GM06990 (cell line): ENCODE results near the gene PSD.
A peak's percentile ranks its signal among the peaks of the same experiment; 100 is the strongest.

Experiments
- DNase-seq: peaks from one replicate; pipeline ENCODE4 v3.0.0-alpha.2; 2011; ENCODE audit not compliant: insufficient read length; ENCODE audit errors: extremely low read depth
- H3K27me3 ChIP-seq: replicated peaks from 2 replicates; pipeline ENCODE4 v1.6.0; 2011; ENCODE audit warnings: low read length; ENCODE audit not compliant: control insufficient read depth, insufficient read depth
- H3K36me3 ChIP-seq: 2 replicates; pipeline ENCODE4 v1.5.1; 2011; ENCODE audit warnings: low read length; ENCODE audit not compliant: control insufficient read depth, insufficient read depth
- H3K4me3 ChIP-seq: replicated peaks from 2 replicates; pipeline ENCODE4 v1.5.1; 2011; ENCODE audit warnings: low read depth, mild to moderate bottlenecking, control low read depth, low read length
- TF ChIP-seq, protein P1 (sequence below): IDR thresholded peaks from 2 replicates; pipeline ENCODE4 v1.5.1; 2011; ENCODE audit warnings: low read length, control low read depth, mild to moderate bottlenecking, inconsistent platforms; ENCODE audit not compliant: insufficient read depth, poor library complexity, severe bottlenecking

PSD gene

DNA sequence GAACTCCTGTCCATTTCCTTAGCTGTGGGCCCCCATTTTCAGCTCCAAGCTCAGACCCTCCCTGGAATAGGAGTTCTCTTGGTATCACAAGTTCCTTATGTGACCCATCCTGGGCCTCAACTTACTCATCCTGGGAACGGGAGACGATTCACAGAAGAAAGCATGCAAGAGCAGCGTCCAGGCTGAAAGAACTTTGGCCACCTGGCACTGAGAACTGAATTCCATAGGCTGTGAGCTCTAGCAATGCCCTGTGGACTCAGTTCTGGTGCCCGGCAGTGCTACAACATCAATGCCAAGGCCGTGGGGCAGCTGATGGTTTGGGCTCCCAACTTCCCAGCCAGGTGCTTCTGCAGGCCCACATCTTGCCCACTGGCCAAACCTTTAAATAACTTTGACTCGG is 17.7 kb upstream of the PSD start:
- Histone ChIP-seq H3K4me3 (peak overlapping the region; percentile 56), H3K27me3 (no peaks in the 10 kb centered on the region), H3K36me3 (no peaks in the 10 kb centered on the region)
- no peak for DNase-seq
- TF ChIP-seq, protein P1, sequence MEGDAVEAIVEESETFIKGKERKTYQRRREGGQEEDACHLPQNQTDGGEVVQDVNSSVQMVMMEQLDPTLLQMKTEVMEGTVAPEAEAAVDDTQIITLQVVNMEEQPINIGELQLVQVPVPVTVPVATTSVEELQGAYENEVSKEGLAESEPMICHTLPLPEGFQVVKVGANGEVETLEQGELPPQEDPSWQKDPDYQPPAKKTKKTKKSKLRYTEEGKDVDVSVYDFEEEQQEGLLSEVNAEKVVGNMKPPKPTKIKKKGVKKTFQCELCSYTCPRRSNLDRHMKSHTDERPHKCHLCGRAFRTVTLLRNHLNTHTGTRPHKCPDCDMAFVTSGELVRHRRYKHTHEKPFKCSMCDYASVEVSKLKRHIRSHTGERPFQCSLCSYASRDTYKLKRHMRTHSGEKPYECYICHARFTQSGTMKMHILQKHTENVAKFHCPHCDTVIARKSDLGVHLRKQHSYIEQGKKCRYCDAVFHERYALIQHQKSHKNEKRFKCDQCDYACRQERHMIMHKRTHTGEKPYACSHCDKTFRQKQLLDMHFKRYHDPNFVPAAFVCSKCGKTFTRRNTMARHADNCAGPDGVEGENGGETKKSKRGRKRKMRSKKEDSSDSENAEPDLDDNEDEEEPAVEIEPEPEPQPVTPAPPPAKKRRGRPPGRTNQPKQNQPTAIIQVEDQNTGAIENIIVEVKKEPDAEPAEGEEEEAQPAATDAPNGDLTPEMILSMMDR: no peak

DNA sequence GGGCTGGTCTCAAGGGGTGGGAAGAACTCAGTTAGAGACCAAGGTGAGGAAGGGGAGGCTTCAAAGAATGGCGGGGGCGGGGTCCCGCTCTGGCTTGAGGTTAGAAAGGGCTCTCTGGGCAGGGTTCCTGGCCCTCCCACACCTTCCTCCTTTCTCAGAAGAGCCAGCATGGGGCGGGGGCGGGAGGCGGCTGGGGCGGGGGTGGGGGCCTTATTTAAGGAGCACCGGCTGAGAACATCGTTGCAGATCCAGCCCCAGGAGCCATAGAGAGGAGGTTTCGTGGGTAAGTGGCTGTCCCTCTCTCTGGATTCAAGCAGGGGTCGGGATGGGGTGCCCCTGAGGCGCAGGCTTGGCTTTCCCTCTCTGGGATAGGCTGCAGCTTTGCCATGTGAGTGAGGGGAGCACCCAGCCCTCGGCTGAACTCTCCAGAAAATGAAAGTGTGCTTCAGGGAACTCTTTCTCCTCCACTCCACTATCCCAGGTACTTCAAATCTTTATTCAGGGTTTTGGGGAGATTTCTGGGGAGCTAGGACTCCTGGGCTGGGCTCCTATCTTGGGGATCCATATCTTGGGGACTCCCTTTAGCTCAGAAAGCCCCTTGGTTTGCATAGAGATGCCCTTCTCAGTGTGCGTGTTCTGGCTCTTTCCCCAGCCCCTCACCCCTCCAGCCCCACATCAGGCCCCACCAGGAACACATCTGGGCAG is 17.1 kb upstream of the PSD start:
- TF ChIP-seq, protein P1: no peak
- DNase-seq: no peak
- H3K4me3 ChIP-seq: peak overlapping the region; percentile 56
- H3K27me3 ChIP-seq: no peaks in the 10 kb centered on the region
- H3K36me3 ChIP-seq: no peaks in the 10 kb centered on the region

DNA sequence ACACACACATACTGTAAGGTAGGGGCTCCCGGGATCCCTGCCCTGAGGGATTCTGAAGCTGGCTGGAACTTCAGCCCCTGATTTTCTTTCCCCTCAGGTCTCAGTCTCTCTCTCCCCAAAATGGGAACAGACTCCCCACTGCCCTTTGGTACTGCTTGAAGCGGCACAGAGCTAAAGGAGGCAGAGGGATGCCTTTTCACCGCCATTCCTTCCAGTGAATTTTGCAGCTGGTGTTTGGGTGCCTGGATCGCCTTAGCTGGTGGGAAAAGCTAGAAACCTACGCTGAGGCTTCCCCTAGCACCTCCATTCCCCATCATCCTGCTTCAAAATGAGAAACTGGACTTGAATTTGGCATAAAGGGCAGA is 16.5 kb upstream of the PSD start:
- Histone ChIP-seq H3K36me3 (no peaks in the 10 kb centered on the region), H3K4me3 (no peak overlapping the region), H3K27me3 (no peaks in the 10 kb centered on the region)
- TF ChIP-seq, protein P1: no peak
- DNase-seq: no peak

DNA sequence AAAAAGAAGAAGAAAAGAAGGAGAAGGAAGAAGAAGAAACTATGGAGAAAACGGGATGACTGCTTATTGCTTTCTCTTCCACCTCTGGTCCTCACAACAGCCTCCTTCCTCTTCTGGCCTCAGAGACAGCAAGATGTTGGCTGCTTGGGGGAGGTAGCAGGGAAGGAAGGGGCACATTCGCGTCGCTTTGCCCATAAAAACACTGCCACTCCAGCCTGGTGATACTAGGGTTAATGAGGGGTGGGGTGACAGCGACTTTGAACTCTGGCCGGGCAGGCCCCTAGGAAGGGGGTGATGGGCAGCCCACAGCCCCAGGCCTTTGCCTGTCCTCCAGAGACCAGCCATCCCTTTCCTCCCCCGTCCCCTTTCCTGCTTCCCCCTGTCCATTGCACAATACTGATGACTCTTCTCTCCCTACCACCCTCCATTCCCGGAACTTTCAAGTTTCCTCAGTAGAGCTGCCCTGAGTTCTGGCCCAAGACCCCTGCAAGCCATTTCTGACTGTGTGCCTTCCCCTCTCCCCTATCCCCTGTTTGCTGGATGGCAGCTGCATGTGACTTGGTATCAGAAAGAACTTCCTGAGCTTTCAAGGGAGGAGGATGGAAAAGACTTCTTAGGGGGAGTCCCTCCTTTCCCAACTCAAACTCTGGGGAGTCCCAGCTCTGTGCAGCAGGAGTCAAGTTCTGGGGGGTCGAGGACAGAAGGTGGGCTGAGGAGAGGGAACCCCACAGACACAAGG is 16.0 kb upstream of the PSD start:
- Histone ChIP-seq H3K36me3 (no peaks in the 10 kb centered on the region), H3K4me3 (no peak overlapping the region), H3K27me3 (no peaks in the 10 kb centered on the region)
- DNase-seq: no peak
- TF ChIP-seq, protein P1: no peak

DNA sequence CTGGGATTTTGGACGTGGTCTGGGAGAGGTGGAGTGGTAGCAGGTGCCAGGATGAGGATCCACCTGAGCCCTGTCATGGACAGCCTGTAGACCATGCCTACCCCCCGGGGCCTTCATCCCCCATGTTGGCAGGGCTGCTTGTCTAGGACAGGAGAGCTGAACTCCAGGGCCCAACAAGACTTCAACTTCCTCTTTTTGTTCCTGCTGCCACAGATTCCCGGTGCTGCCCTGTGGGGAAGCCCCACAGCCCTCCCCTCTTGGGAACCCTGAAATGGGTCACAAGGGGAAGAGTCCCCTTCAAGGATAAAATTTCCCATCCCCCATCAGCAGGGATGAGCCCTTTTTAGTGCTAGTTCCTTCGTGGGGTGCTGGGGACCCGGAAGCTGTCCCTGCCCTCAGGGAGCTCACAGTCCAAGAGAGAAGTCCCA is 15.0 kb upstream of the PSD start:
- TF ChIP-seq, protein P1: no peak
- no peak overlapping the region for H3K4me3 ChIP-seq
- no peaks in the 10 kb centered on the region for H3K27me3 ChIP-seq

More for the DNA sequence above, 15.0 kb upstream of the PSD start:
- H3K36me3 ChIP-seq: no peaks in the 10 kb centered on the region
- no peak for DNase-seq
